MM.1S (cell line): Measurements from ENCODE around the gene JADE1.

Experiments used
- DNase-seq: peaks from one replicate; pipeline ENCODE4 v3.0.0-alpha.2; 2015
- H2AFZ ChIP-seq: fragments of 300-600 bp; sonication (generic); 2 replicates; pipeline ENCODE4 v1.6.0; 2016; ENCODE audit warnings: antibody characterized with exemption, low read length
- H3F3A ChIP-seq: fragments of 300-600 bp; sonication (generic); 2 replicates; pipeline ENCODE4 v1.6.1; 2016; ENCODE audit warnings: mild to moderate bottlenecking, antibody characterized with exemption, low read length, moderate library complexity, mixed read lengths; ENCODE audit not compliant: insufficient read depth
- H3K27ac ChIP-seq: fragments of 300-600 bp; sonication (generic); 2 replicates; pipeline ENCODE4 v1.5.1; 2016; ENCODE audit warnings: mild to moderate bottlenecking, low read length
- H3K27me3 ChIP-seq: fragments of 300-600 bp; sonication (generic); replicated peaks from 2 replicates; pipeline ENCODE4 v1.6.0; 2016; ENCODE audit warnings: low read length; ENCODE audit not compliant: insufficient read depth
- H3K36me3 ChIP-seq: fragments of 300-600 bp; sonication (generic); replicated peaks from 2 replicates; pipeline ENCODE4 v1.6.1; 2016; ENCODE audit warnings: mild to moderate bottlenecking, low read length, mixed read lengths; ENCODE audit not compliant: insufficient read depth
- H3K4me1 ChIP-seq: fragments of 300-600 bp; sonication (generic); 2 replicates; pipeline ENCODE4 v1.6.1; 2016; ENCODE audit warnings: low read length, mixed read lengths
- H3K4me2 ChIP-seq: fragments of 300-600 bp; sonication (generic); 2 replicates; pipeline ENCODE4 v1.6.0; 2016; ENCODE audit warnings: low read depth, low read length
- H3K4me3 ChIP-seq: fragments of 300-600 bp; sonication (generic); 2 replicates; pipeline ENCODE4 v1.5.1; 2016; ENCODE audit warnings: low read length, mixed read lengths
- H3K79me2 ChIP-seq: fragments of 300-600 bp; sonication (generic); 2 replicates; pipeline ENCODE4 v1.6.1; 2016; ENCODE audit warnings: mixed run types, low read length, mixed read lengths
- H3K9ac ChIP-seq: fragments of 300-600 bp; sonication (generic); 2 replicates; pipeline ENCODE4 v1.6.1; 2016; ENCODE audit warnings: low read length, mixed read lengths
- H3K9me2 ChIP-seq: fragments of 300-600 bp; sonication (generic); replicated peaks from 2 replicates; pipeline ENCODE4 v1.6.1; 2016; ENCODE audit warnings: mild to moderate bottlenecking, low read length, mixed read lengths; ENCODE audit not compliant: insufficient read depth
- H3K9me3 ChIP-seq: fragments of 300-600 bp; sonication (generic); replicated peaks from 2 replicates; pipeline ENCODE4 v1.6.1; 2016; ENCODE audit warnings: mild to moderate bottlenecking, low read length, mixed read lengths; ENCODE audit not compliant: insufficient read depth
- H4K20me1 ChIP-seq: fragments of 300-600 bp; sonication (generic); 2 replicates; pipeline ENCODE4 v1.6.1; 2016; ENCODE audit warnings: mild to moderate bottlenecking, low read length, moderate library complexity, mixed read lengths; ENCODE audit not compliant: insufficient read depth
- EZH2 ChIP-seq: fragments of 300-600 bp; sonication (generic); optimal IDR thresholded peaks from 2 replicates; pipeline ENCODE3; 2017; ENCODE audit warnings: low read depth, mild to moderate bottlenecking, antibody characterized with exemption, low read length, mixed read lengths
- EZH2phosphoT487 ChIP-seq: fragments of 300-600 bp; sonication (generic); IDR thresholded peaks from 2 replicates; pipeline ENCODE4 v1.6.1; 2018; ENCODE audit warnings: antibody characterized with exemption, low read length
- TF ChIP-seq, protein P1 (sequence below): fragments of 300-600 bp; sonication (generic); IDR thresholded peaks from 2 replicates; pipeline ENCODE4 v1.5.1; 2016; ENCODE audit warnings: antibody characterized with exemption, low read length, mixed read lengths

JADE1 gene

DNA sequence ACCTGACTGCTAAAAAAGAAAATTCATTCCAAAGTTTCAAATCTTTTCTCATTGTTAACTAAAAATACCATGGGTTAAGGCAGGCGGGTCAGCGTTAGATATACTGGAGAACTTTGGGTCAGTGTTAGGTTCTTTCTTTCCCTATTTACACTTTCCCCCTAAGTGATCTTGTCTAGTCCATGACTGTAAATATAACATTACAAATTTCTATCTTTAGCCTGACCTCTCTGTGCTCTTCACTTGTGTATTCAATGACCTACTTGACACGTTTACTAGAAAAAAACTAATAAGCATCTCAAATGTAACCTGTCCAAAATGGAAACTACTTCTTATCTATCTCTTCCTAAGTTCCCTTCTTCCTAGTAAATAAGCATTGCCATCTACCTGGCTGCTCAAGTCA lies 95.3 kb downstream of the JADE1 start:
- TF ChIP-seq, protein P1, sequence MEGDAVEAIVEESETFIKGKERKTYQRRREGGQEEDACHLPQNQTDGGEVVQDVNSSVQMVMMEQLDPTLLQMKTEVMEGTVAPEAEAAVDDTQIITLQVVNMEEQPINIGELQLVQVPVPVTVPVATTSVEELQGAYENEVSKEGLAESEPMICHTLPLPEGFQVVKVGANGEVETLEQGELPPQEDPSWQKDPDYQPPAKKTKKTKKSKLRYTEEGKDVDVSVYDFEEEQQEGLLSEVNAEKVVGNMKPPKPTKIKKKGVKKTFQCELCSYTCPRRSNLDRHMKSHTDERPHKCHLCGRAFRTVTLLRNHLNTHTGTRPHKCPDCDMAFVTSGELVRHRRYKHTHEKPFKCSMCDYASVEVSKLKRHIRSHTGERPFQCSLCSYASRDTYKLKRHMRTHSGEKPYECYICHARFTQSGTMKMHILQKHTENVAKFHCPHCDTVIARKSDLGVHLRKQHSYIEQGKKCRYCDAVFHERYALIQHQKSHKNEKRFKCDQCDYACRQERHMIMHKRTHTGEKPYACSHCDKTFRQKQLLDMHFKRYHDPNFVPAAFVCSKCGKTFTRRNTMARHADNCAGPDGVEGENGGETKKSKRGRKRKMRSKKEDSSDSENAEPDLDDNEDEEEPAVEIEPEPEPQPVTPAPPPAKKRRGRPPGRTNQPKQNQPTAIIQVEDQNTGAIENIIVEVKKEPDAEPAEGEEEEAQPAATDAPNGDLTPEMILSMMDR = no peak
- TF ChIP-seq EZH2 (no peak), EZH2phosphoT487 (no peak)
- no peaks in the 10 kb centered on the region for H3F3A ChIP-seq
- no peak overlapping the region for H3K4me2 ChIP-seq
- H4K20me1 ChIP-seq = no peaks in the 10 kb centered on the region
- H3K4me1 ChIP-seq = no peaks in the 10 kb centered on the region
- no peaks in the 10 kb centered on the region for H3K9me3 ChIP-seq
- no peak overlapping the region for H3K27ac ChIP-seq
- H3K4me3 ChIP-seq = no peak overlapping the region
- no peaks in the 10 kb centered on the region for H3K9me2 ChIP-seq
- no peaks in the 10 kb centered on the region for H3K27me3 ChIP-seq
- no peak for DNase-seq
- no peaks in the 10 kb centered on the region for H3K79me2 ChIP-seq
- no peak overlapping the region for H2AFZ ChIP-seq
- no peaks in the 10 kb centered on the region for H3K36me3 ChIP-seq
- no peak overlapping the region for H3K9ac ChIP-seq

DNA sequence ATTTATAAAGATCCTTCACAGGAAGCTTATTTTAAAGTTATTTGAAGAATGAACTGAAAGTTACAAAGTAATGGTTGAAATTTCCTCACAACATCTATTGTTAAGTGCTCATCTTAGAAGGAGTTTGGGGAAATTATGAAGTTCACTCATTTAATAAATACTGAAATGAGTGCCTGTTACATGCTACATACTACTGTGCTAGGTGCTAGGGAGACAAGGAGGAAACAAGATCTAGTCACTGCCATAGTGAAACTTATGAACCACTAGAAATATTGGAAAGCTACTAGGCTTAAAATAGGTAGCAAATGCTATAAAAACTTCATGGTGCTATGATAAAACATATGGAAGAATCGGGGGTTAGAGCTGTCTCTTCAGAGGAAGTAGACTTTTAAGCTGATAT lies 97.1 kb downstream of the JADE1 start:
- H3K9ac ChIP-seq = no peak overlapping the region
- no peaks in the 10 kb centered on the region for H3K4me1 ChIP-seq
- H3K27me3 ChIP-seq = no peaks in the 10 kb centered on the region
- TF ChIP-seq EZH2 (no peak), EZH2phosphoT487 (no peak)
- TF ChIP-seq, protein P1 = no peak
- H3K27ac ChIP-seq = no peak overlapping the region
- H3K36me3 ChIP-seq = no peaks in the 10 kb centered on the region
- no peaks in the 10 kb centered on the region for H4K20me1 ChIP-seq
- H3K4me2 ChIP-seq = no peak overlapping the region
- no peaks in the 10 kb centered on the region for H3F3A ChIP-seq
- no peak for DNase-seq
- H3K9me2 ChIP-seq = no peaks in the 10 kb centered on the region
- H3K9me3 ChIP-seq = no peaks in the 10 kb centered on the region
- no peaks in the 10 kb centered on the region for H3K79me2 ChIP-seq
- no peak overlapping the region for H2AFZ ChIP-seq
- H3K4me3 ChIP-seq = no peak overlapping the region

DNA sequence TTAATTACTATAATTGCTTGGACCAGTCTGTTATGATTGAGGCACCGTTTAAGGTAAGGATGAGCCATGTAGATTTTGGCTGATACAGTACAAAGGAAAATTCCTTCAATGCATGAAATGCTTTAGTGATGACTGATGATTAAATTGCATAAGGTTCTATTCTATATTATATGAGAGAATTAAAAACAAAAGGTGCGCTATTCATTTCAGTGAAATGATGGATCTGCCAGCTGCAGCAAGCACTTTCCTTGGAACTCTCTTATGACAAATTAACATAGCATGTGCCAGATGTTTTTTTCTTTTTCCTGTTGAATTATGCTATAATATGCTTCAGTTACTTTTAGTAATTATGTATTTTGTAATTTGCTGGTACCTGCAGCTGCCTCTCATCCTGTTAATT lies 98.5 kb downstream of the JADE1 start:
- H3K4me3 ChIP-seq = no peak overlapping the region
- no peak overlapping the region for H3K27ac ChIP-seq
- no peaks in the 10 kb centered on the region for H3K27me3 ChIP-seq
- H3K9me3 ChIP-seq = no peaks in the 10 kb centered on the region
- no peaks in the 10 kb centered on the region for H3F3A ChIP-seq
- no peaks in the 10 kb centered on the region for H3K9me2 ChIP-seq
- no peaks in the 10 kb centered on the region for H4K20me1 ChIP-seq
- no peaks in the 10 kb centered on the region for H3K36me3 ChIP-seq
- H3K79me2 ChIP-seq = no peaks in the 10 kb centered on the region
- no peak overlapping the region for H2AFZ ChIP-seq
- no peaks in the 10 kb centered on the region for H3K4me1 ChIP-seq
- TF ChIP-seq, protein P1 = no peak
- no peak for TF ChIP-seq EZH2phosphoT487
- no peak for TF ChIP-seq EZH2
- no peak overlapping the region for H3K9ac ChIP-seq
- no peak for DNase-seq
- H3K4me2 ChIP-seq = no peak overlapping the region
